ENCODE data around the gene DSCAML1. TPM values are rescaled to one million over a fixed set of nuclear protein-coding genes. Genes with fewer than 3 reads are reported as not detected.

Gene DSCAML1
- total and polyA plus RNA-seq, 8 donors: 0.08 to 2.9 (median 0.45) TPM

DNA sequence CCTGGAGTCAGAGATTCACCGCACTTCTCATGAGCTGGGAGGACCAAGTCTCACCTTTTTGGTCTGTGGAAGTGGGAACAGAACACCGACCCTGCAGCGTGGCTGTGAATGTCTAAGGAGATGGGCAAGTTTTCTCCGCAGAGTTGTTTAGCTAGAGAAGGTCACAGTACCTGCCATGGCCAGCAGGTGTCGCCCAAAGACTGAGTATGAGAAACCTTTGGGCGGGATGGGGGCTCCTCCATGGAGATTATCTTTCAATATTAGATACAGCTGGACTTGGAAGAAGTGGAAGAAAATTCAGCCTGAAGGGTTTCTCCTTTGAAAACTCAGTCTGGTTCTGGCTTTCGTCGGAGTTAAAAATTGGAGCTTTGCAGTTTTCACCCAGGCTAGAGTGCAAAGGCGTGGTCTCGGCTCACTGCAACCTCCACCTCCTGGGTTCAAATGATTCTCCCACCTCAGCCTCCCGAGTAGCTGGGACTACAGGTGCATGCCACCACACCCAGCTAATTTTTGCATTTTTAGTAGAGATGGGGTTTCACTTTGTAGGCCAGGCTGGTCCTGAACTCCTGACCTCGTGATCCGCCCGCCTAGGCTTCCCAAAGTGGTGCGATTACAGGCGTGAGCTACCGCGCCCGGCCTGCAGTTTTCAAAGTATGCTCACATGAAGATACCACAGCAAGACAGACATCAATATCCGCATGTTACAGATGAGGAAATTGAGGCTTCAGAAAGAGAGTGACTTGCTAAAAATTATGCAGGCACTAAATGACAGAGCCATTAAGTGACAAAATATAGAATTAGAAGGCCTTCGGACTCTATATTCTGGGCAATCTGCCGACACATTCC is 10.7 kb upstream of the DSCAML1 start:
- no peaks in the 10 kb centered on the region for H3K36me3 ChIP-seq
- no peak for TF ChIP-seq POLR2A (IDR thresholded peaks at IDR 0.05)
- TF ChIP-seq, protein P1, sequence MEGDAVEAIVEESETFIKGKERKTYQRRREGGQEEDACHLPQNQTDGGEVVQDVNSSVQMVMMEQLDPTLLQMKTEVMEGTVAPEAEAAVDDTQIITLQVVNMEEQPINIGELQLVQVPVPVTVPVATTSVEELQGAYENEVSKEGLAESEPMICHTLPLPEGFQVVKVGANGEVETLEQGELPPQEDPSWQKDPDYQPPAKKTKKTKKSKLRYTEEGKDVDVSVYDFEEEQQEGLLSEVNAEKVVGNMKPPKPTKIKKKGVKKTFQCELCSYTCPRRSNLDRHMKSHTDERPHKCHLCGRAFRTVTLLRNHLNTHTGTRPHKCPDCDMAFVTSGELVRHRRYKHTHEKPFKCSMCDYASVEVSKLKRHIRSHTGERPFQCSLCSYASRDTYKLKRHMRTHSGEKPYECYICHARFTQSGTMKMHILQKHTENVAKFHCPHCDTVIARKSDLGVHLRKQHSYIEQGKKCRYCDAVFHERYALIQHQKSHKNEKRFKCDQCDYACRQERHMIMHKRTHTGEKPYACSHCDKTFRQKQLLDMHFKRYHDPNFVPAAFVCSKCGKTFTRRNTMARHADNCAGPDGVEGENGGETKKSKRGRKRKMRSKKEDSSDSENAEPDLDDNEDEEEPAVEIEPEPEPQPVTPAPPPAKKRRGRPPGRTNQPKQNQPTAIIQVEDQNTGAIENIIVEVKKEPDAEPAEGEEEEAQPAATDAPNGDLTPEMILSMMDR (IDR thresholded peaks at IDR 0.05): peak in 5 of 7 experiments; percentile 77 to 95 (median 89)
- H3K4me1 ChIP-seq: peaks cover 0 to 26% (median 11%) of the 10 kb centered on the region in 4 donors
- intact Hi-C loops (cut with DNase I; ENCODE audit: low total_unique reads): no loop called here
- H3K27me3 ChIP-seq: peaks cover 0 to 34% (median 16%) of the 10 kb centered on the region in 3 donors
- no peak overlapping the region for H3K4me3 ChIP-seq
- 51 to 58% (median 55%) methylated on average over 22 of the region's 22 CpGs for WGBS, 5 donors
- no peaks in the 10 kb centered on the region for H3K9me3 ChIP-seq
- no peak overlapping the region for H3K27ac ChIP-seq
- peak; percentile 85 to 90 for DNase-seq

DNA sequence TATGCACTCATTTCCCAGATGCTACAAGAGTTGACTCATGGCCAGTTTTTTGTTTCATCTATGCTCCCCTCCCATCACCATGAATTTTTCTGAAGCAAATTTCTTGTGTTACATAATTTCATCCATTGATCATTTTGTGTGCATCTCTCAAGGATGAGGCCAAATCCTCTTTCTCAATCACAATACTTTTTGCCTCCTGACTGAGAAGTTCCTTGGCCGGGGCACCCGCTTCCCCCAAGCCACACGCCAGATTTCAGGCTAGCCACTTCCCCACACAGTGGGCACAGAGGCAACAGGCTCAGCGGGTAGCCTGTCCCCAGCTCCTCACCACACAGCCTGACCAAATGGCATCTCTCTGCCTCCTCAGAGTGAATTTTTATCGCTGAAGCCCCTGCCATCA is 9.8 kb upstream of the DSCAML1 start:
- DNase-seq: no peak
- Histone ChIP-seq H3K4me1 (peaks cover 0 to 26% (median 11%) of the 10 kb centered on the region in 4 donors), H3K27me3 (peaks cover 0 to 34% (median 16%) of the 10 kb centered on the region in 3 donors), H3K27ac (no peak overlapping the region), H3K9me3 (no peaks in the 10 kb centered on the region), H3K36me3 (no peaks in the 10 kb centered on the region), H3K4me3 (no peak overlapping the region)
- intact Hi-C loops (cut with DNase I; ENCODE audit: low total_unique reads): no loop called here
- TF ChIP-seq EP300 (IDR thresholded peaks at IDR 0.05): no peak
- TF ChIP-seq POLR2AphosphoS5 (IDR thresholded peaks at IDR 0.05): no peak
- TF ChIP-seq, protein P1 (IDR thresholded peaks at IDR 0.05): no peak
- TF ChIP-seq POLR2A (IDR thresholded peaks at IDR 0.05): no peak
- 78 to 85% (median 79%) methylated on average over 5 of the region's 5 CpGs for WGBS, 5 donors

DNA sequence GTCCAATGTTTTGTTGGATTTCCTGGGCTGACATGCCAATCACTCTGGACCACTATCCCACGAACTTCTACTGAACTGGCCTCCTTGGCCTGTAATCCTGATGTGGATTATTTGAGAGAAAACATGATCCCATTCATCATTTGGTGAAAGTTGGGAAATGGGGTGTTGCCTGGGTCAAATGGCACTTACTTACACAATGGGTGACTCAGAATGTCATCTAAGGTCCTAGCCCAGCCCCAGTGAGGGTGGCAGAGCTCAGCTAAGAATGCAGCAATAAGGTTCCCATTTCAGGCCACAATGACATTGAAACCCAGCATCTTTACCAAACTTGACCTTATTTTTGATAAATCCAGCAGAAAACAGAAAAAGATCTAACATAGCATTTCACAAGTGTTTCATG is 8.0 kb upstream of the DSCAML1 start:
- no peak overlapping the region for H3K4me3 ChIP-seq
- no peaks in the 10 kb centered on the region for H3K36me3 ChIP-seq
- no peak overlapping the region for H3K27ac ChIP-seq
- peaks cover 0 to 31% (median 16%) of the 10 kb centered on the region in 3 donors for H3K27me3 ChIP-seq
- no peak for DNase-seq
- no peaks in the 10 kb centered on the region for H3K9me3 ChIP-seq
- intact Hi-C loops (cut with DNase I; ENCODE audit: low total_unique reads): no loop called here
- WGBS, 5 donors: 26 to 54% (median 31%) methylated on average over 1 of the region's 1 CpG
- H3K4me1 ChIP-seq: peaks cover 0 to 26% (median 11%) of the 10 kb centered on the region in 4 donors
- TF ChIP-seq, protein P1 (IDR thresholded peaks at IDR 0.05): no peak
- TF ChIP-seq POLR2A (IDR thresholded peaks at IDR 0.05) (no peak), EP300 (IDR thresholded peaks at IDR 0.05) (no peak), POLR2AphosphoS5 (IDR thresholded peaks at IDR 0.05) (no peak)

DNA sequence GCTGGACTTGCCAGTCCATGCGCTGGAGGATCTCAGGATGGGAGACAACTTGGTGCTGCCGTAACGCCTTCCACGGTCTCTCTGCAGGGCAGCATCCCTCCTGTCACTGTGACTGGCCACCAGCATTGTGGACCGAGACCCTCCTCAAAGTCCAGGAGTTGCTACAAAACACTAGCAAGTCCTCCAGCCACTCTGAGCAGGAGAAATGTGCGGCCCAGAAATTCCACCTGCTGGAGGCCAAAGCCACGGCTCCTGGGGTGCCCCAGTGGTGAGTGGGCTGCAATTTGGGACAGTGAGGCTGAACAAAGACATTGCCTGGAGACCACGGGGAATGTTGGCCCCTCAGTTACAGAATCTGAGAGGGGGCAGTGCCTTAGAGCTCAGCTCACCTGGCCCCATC is 6.9 kb upstream of the DSCAML1 start:
- H3K4me1 ChIP-seq: peaks cover 0 to 18% (median 4%) of the 10 kb centered on the region in 4 donors
- H3K36me3 ChIP-seq: no peaks in the 10 kb centered on the region
- peaks cover 0 to 30% (median 11%) of the 10 kb centered on the region in 3 donors for H3K27me3 ChIP-seq
- no peak overlapping the region for H3K27ac ChIP-seq
- WGBS, 5 donors: 89 to 97% (median 92%) methylated on average over 7 to 8 of the region's 8 CpGs
- no peak overlapping the region for H3K4me3 ChIP-seq
- DNase-seq: no peak
- intact Hi-C loops (cut with DNase I; ENCODE audit: low total_unique reads): no loop called here
- TF ChIP-seq EP300 (IDR thresholded peaks at IDR 0.05) (no peak), POLR2AphosphoS5 (IDR thresholded peaks at IDR 0.05) (no peak), POLR2A (IDR thresholded peaks at IDR 0.05) (no peak)
- TF ChIP-seq, protein P1 (IDR thresholded peaks at IDR 0.05): no peak
- no peaks in the 10 kb centered on the region for H3K9me3 ChIP-seq
